Fibroblast of skin of right biceps (primary cell): ENCODE results near the gene CDC42EP2.
A peak's percentile ranks its signal among the peaks of the same experiment; 100 is the strongest.

ENCODE experiments used
- DNase-seq: peaks from one replicate; pipeline ENCODE4 v3.0.0-alpha.2; 2013

Gene CDC42EP2

GRCh38 chr11:65298655-65299179 is 15.9 kb upstream of the CDC42EP2 start:
- peak; percentile 53 for DNase-seq

GRCh38 chr11:65300621-65301275 is 13.9 kb upstream of the CDC42EP2 start:
- no peak for DNase-seq

- peak; percentile 14 for DNase-seq
Observed at GRCh38 chr11:65301491-65302329, 13.0 kb upstream of the CDC42EP2 start.

GRCh38 chr11:65303555-65303954 is 11.1 kb upstream of the CDC42EP2 start:
- DNase-seq = no peak

DNA sequence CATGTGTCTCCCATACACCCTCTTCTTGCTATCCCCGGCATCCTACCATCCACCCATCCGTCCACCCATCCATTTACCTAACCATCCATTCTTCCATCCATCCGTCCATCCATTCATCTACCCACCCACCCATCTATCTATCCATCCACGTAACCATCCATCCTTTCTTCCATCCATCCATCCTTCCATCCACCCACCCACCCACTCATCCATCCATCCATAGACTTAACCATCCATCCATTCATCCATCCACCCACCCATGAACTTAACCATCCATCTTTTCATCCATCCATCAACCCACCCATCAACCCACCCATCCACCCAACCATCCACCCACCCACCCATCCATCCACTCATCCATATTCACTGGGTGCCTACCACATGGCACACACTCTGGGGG is 10.6 kb upstream of the CDC42EP2 start:
- no peak for DNase-seq

DNA sequence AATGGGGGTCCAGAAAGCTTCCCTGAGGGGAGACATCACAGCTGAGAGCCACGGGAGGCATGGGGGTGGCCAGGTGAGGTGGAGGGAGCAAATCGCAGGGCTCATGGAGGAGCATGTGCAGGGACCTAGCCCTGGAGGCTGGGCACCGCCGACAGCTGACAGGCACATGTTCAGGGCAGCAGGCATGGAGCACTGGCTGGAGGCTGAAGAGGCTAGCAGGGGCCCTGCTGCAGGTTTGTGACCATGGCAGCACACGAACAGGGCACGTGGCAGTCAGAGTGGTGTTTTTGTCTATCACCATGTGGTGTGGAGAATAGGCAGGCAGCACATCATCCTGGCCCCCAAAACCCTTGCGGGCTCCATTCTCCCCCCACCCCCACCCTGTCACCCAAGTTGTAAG is 10.1 kb upstream of the CDC42EP2 start:
- no peak for DNase-seq

DNA sequence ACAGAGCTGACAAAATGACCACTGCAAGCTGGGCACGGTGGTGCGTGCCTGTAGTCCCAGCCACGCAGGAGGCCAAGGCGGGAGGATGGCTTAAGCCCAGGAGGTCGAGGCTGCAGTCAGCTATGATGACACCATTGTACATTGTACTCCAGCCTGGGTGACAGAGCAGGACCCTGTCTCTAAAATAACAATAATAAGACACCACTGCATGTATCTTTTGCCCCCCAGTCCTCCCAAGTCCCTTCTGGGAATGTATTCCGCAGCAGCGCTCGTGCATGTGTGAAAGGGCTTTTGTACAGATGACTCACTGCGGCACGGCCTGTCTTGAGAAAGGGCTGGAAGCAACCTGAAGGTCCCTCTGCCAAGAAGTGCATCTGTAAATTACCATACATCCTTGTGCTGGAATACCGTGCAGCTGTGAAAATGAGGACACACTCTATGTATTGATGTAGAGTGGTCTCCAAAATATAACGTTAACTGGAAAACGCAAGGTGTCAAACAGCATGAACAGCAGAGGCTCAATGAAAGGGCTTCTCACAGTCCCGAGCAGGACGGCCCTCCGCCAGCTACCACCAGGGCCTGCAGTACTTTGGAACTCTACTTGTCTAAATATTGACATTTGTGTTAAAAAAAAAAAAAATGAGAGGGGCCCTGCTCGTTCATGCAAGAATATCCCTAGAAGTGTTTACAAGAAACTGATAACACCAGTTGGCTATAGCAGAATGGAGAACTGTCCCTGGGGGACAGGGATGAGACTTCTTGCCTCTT is 9.0 kb upstream of the CDC42EP2 start:
- peak; percentile 35 for DNase-seq

DNA sequence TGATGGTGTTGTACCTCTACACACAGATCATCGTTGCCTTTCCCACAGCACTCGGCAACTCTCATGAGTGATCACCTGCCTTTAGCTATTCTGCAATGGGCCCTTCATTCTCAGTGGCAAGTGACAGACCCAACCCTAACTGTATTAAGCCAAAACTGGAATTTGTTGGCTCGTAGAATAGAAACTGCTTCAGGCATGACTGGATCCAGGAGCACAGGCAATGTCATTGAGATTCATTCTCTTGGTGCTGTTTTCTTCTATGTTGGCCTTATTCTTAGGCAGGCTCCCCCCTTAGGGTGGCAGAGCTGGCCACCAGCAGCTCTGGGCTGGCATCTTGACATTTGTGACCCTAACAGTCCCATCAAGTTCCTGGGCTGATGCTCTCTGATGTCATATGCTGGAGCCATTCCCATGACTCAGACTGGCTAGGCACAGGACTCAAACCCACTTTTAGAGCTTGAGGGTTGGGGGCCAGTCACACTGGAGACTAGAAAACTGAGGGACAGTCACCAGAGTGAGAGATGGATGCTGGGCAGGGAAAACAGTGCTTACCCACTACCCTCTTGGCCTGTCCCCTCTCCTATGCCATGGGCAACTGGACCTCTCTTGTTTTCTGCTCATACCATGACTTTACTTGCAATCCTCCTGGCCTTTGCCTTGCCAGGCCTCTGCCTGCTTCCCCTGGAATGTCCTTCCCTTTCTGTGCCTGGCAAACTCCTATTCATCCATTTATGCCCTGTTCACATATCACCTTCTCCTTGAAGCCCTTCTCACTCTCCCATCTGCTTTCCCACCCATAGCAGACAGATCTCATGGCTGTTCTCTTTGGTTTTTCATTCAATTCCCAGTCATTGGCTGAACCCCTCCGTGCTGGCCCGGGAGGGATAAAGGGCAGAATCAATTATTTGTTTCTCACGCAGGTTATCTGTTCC is 7.1 kb upstream of the CDC42EP2 start:
- DNase-seq = peak; percentile 26

DNA sequence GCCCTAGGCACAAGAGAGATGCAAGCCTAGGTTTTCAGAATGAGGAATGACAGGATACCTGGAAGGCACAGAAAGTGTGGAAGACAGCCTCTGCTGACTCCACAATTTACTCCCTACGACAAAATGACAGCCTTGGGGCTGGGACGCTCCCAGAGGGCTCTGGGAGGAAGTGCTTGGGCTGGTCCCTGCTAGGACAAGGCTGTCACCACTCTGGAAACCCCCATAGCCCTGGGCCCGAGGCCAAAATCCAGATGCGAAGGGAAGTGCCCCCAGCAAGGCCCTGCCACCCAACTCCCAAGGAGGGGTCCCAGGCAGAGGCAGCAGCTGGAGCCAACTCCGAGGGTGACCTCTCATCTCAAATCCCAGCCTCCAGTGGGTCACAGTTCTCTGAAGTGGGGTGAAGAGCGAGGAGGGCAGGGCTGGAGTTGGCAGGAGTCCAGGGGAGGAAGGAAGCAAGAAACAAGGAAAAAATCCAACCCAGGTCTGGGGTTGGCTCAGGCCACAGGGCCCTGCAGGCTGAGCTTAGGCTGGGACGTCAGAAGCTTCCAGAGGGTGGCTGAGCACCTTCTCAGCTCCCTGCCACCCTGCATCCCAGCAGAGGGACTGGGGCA is 6.3 kb upstream of the CDC42EP2 start:
- DNase-seq = no peak

GRCh38 chr11:65309006-65309405 is 5.7 kb upstream of the CDC42EP2 start:
- DNase-seq = peak; percentile 26

DNA sequence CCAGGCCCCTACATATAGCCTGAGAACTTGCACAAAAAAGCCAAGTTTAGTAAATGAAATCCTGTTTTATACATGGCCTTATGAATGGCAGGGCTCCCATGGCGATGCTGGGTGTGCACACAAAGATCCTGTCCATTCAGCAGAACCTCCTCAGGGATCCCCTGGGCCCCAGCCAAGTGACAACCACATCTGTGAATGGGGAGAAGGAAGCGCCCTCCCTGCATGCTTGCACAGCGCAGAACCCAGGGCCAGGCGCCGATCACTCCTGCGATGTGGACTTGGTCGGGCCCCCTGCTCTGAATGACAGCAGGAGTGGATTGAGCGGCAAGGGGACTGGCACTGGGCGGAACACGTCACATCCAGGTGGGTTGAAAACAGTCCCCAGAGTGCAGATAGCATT is 4.5 kb upstream of the CDC42EP2 start:
- peak; percentile 42 for DNase-seq

DNA sequence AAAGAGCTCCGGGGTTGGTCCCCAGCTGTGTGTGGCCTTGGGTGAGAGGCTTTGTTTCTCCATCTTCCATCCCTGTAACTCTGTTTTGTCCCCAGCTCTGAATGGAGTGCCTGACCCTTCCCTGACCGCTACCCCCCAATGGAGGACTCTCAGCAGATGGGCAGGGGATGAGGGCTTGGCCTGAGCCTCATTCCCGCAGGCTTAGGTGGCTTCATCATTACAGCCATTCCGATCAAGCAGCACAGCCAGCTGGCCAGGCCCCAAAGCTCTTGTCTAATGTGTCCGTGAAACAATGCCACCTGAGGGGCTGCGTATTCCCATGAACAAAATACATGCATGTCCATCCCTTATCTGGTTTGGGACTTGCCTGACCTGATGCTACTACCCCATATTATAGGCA is 3.9 kb upstream of the CDC42EP2 start:
- DNase-seq = peak; percentile 33

DNA sequence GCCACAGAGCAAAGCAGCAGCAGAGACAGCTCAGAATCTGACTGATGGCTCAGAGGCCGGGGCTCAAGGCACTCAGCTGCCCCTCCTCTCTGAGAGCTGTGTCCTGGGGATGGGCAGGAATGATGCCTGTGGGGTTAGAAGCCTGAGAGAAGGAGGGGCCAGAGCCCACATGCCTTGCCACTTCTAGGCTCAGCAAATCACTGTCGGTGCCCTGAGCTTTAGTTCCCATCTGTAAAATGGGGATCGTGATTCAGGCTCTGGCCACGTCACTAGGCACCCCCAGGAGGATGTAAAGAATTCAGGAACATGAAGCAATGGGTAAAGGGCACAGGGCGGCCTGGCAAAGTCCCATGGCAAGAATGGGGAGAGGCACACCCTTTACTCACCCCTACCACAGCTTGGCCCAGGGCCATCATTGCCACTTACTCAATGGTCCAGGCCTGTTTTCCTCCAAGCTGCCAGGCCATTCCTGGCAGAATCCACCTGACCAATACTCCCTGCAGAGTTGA is 3.4 kb upstream of the CDC42EP2 start:
- DNase-seq = no peak

GRCh38 chr11:65315204-65315865 is 669 bp downstream of the CDC42EP2 start:
- DNase-seq = peak; percentile 70

DNA sequence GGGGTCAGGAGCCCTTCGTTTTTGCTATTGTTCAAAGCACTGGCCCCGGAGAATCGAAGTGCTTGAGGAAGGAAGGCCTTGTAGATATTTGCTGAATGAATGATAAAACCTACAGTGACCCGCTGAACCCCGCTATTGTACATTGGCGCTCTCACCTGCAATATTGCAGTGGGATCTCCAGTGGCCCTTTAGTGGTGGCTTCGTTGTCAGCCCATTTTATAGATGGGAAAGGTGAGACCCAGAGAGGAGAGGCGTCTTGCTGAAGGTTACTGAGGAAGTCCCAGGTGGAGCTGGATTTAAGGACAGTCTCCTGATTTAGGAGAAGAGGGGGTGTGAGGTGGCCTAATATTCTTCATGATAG is 1.2 kb downstream of the CDC42EP2 start:
- DNase-seq = no peak

DNA sequence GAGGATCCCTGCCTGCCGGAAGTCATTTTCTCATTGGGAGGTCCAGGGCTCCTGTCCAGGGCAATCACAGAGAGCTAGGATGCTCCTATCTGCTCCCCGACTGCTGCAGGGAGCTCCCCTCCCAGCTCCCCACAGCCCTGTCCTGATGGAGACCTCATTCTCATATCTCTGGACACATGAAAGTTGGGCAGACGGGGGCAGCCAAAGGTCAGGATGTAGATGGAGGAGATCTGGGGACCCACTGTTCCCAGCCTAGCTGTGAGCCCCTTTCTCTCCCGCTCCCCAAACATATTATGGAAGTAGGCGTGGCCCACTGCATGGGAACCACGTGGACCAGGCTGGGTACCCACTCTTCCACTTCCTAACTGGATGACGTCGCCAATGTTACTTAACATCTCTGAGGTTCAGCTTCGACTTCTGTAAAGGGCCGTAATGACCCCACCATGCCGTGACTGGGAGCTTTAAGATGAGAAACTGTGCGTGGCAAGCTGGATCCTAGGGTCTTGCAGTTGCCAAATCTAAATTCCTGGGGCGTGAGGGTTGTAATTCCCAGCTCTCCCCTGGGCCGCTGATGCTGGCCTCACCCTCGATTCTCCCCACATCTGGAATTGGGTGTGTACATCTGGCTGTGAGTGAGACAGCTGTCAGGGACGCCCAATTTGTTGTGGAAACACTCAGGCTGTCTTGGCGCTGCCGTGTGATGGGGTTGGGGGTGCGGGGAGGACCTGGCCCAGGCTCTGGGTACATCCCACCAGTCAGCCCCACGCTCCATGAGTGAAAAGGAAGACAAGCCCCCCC is 1.8 kb downstream of the CDC42EP2 start:
- DNase-seq = peak; percentile 90

DNA sequence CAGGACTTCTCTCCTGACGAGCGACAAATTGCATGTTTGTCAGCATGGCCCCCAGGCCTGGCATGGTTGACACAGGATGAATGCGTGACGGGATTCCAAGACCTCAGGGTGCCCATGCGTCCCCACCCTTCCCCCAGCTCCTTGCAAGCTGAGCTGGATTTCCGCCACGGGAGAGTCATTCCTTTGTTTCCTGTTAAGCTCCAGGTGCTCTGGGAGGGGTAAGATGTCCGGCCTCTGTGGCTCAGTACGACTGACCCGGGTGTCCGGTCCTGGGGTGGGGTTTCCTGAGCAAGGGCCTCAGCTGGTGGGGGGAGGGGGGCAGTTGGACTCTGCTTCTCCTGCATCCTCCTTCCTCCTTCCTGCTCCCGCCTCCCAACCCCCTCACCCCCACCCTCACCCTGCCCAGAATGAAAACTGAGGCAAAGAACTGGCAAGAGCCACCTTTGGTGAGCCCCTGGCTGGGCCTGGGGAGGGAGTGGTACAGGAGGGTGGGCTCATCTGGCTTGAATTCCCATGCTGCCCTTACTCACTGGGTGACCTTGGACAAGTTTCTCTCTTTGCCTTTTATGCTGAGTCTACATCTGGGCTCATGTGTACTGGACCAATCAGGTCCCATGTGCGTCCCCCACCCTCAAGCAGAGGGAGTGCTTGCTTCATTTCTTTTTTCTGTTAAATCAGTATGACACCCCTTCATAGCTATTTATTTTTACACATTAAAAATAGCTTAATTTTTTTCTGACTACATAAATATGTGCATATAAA is 2.5 kb downstream of the CDC42EP2 start:
- peak; percentile 74 for DNase-seq

- DNase-seq = no peak
Observed at GRCh38 chr11:65320386-65321075, 5.9 kb downstream of the CDC42EP2 start.

DNA sequence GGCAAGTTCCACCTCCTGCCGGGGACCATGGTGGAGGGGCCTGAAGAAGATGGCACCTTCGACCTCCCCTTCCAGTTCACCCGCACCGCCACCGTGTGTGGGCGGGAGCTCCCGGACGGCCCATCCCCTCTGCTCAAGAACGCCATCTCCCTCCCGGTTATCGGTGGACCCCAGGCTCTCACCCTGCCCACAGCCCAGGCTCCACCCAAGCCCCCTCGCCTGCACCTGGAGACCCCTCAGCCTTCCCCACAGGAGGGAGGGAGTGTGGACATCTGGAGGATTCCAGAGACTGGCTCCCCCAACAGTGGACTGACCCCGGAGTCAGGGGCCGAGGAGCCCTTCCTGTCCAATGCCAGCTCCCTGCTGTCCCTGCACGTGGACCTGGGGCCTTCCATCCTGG is 6.4 kb downstream of the CDC42EP2 start:
- no peak for DNase-seq
